HG03103 (cell line): ENCODE measurements around the gene PREX1.

ENCODE experiments used
- ATAC-seq: cut with Tn5 transposase; IDR thresholded peaks from one replicate; pipeline ENCODE4 v1.9.1; 2021; ENCODE audit warnings: low read depth; ENCODE audit not compliant: unreplicated experiment

PREX1 gene

GRCh38 chr20:48687117-48687800 lies 140.5 kb downstream of the PREX1 start:
- ATAC-seq = no peak

- no peak for ATAC-seq
Observed at GRCh38 chr20:48686238-48687116, 141.3 kb downstream of the PREX1 start.

GRCh38 chr20:48685300-48685699 lies 142.5 kb downstream of the PREX1 start:
- ATAC-seq = no peak

GRCh38 chr20:48684501-48685041 lies 143.2 kb downstream of the PREX1 start:
- ATAC-seq = no peak

- no peak for ATAC-seq
Observed at GRCh38 chr20:48683467-48684175, 144.2 kb downstream of the PREX1 start.

- ATAC-seq = no peak
Observed at GRCh38 chr20:48682529-48683363, 145.1 kb downstream of the PREX1 start.

- ATAC-seq = no peak
Observed at GRCh38 chr20:48681873-48682426, 145.8 kb downstream of the PREX1 start.

- no peak for ATAC-seq
Observed at GRCh38 chr20:48681201-48681872, 146.5 kb downstream of the PREX1 start.

GRCh38 chr20:48680650-48681049 lies 147.1 kb downstream of the PREX1 start:
- no peak for ATAC-seq

- ATAC-seq = no peak
Observed at GRCh38 chr20:48679599-48679998, 148.2 kb downstream of the PREX1 start.

GRCh38 chr20:48679011-48679410 lies 148.8 kb downstream of the PREX1 start:
- ATAC-seq = no peak

GRCh38 chr20:48678421-48678820 lies 149.4 kb downstream of the PREX1 start:
- ATAC-seq = no peak

- ATAC-seq = no peak
Observed at GRCh38 chr20:48676795-48677460, 150.9 kb downstream of the PREX1 start.

- no peak for ATAC-seq
Observed at GRCh38 chr20:48676125-48676524, 151.7 kb downstream of the PREX1 start.

- ATAC-seq = no peak
Observed at GRCh38 chr20:48674461-48674860, 153.3 kb downstream of the PREX1 start.

GRCh38 chr20:48673507-48673906 lies 154.3 kb downstream of the PREX1 start:
- ATAC-seq = no peak

- ATAC-seq = no peak
Observed at GRCh38 chr20:48672324-48672723, 155.5 kb downstream of the PREX1 start.

GRCh38 chr20:48671141-48671540 lies 156.7 kb downstream of the PREX1 start:
- no peak for ATAC-seq
